GM19193 (cell line): Measurements from ENCODE around the gene PHLDA1.

Source experiments
- POLR2A ChIP-seq: IDR thresholded peaks from 4 replicates; pipeline ENCODE4 v1.6.1; 2011; ENCODE audit not compliant: insufficient read depth, insufficient read length; ENCODE audit errors: extremely low read depth

PHLDA1 gene

DNA sequence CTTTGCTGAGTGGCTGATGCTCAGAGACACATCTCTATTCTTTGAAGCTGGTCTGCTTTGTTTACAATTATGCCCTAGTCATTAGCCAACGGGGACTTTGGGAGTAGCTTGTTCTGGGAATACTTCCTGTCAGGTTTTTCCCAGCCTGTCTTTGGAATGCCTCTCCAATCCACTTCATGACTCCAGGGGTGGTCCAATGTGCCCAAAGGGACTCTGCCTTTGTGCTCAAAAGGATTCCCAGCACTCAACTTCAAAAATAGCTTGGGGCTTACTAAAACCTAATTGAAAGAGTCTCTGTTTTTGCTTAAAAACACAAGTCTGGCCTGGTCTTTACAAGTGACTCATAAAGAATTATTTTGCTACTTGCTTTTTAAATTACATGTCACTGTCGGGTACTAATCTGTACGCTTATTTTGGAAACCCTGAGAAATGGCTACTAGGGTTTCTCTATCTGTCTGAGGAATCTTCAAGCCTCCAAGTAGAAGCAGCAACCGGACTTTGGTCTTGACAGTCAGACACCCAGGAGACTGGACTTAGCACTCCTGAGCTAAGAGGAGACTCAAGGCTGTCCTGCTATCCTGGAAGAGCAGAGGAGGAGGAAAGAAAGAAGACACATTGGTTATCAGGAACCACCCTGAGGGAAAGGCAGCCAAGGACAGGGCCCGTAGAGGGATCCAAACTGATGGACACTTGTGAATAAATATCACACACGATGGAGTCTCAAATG, 20.7 kb downstream of the PHLDA1 start:
- no peak for TF ChIP-seq POLR2A

DNA sequence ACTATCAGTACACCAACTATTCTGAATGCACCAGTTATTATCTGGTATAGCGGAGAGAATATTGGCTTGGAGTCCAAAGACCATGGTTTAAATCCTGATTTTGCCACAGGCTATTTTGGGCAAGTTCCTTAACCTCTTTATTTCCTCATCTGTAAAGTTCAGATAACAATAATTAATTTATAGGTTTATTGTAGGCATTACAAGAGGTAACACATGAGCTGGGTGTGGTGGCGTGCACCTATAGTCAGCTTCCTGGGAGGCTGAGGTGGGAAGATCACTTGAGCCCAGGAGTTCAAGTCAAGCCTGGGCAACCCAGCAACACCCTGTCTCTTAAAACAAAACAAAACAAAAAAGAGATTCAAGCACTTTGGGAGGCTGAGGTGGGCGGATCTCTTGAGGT, 23.1 kb downstream of the PHLDA1 start:
- TF ChIP-seq POLR2A, result no peak

DNA sequence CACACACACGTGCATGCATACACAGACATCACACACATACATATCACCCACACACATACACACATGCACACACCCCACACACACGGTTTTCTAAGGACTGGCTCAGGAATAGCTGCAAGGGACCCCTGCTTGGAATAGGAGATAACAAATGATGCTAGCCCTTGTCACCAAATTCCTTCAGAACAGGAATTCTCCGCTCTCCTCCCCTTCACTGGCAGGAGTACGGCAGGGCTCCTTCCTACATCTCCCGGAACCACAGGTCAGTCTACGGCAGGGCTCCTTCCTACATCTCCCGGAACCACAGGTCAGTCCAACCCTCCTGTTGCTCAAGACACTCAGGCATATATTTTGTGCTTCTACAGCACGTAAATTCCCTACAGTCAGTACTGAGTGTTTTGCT, 23.9 kb downstream of the PHLDA1 start:
- no peak for TF ChIP-seq POLR2A

DNA sequence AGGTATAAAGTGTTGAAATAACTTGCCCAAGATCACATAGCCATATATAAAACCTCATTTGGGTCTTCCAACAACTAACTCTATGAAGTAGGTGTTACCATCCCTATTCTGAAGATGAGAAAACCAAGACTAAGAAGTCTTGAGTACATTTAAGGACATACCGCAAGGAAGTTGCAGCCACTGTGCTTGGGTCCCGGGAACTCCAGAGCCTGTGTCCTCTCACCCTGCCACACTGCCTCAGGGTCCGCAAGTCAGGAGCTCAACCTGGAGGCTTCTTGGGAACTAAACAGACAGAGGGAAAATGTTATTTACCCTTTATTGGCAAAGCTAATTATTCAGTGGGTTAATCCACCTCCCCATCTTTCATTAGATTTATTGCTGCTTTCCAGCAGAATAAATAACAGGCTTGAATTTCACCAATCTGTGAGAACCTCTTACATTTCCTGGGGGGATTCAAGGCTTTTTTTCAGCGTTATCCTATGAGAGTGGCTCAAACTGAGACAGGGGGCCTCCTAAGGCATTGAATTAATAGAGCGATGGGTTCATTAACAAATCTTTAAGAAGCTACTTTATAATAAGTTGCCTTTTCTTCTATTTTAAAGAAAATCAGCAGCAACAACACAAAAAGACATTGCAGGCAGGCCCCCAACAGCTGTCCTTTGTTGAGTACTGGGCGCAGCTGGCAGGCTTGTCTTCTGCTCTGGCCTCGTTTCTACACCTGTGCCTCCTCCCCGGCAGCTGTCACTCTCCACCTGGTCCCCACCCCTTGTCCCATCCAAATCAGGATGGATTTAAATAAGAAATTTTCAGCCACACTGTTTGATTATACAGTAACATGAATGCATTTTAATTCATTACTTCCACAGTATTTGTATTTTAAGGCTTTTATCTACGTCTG, 25.3 kb downstream of the PHLDA1 start:
- no peak for TF ChIP-seq POLR2A

DNA sequence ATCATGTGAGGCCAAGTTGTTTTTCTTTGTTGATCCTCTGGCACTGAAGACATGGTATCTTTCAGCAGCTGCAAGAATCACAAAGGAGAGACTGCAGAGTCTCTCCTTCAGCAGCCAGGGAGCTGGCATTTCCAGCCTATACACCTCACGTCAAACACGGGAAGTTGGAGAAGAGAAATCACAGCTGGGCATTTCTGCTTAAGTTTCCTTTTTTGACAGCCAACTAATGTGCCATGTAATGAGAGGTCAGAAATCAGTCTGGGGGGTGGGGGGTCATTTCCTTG, 28.3 kb downstream of the PHLDA1 start:
- TF ChIP-seq POLR2A, result no peak

DNA sequence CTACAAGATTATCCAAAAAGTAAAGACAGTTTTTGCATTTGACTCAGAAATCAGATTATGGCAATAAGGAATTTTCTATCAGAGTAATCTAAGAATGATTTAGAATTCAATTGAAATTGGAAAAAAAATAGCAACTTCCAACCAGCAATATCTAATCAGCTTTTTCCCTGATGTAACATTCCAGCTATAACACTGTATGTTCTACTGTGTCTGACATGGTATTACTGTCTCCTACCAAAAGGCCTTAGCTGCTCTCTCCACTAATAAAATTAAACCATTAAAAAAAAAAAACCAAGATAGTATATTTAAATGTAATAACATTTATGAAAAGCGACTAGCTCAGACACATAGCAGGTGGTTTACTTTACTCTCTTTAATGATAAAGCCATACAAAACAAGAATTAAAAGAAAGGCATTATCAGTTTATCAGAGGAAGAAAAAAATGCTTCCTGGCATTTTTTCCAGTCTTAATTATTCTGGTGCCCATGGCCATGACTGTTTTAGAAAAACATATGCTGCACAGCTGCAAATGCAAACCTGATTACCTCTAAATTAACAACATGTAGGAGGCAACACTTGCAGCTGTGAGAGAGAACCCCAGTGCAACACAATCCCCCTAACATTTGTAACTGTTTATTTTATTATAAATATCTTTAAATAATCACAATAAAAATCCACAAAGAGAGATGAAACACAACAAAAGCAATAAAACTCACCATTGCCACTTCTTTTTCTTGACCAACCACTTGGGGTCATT, 28.8 kb downstream of the PHLDA1 start:
- TF ChIP-seq POLR2A, result no peak

DNA sequence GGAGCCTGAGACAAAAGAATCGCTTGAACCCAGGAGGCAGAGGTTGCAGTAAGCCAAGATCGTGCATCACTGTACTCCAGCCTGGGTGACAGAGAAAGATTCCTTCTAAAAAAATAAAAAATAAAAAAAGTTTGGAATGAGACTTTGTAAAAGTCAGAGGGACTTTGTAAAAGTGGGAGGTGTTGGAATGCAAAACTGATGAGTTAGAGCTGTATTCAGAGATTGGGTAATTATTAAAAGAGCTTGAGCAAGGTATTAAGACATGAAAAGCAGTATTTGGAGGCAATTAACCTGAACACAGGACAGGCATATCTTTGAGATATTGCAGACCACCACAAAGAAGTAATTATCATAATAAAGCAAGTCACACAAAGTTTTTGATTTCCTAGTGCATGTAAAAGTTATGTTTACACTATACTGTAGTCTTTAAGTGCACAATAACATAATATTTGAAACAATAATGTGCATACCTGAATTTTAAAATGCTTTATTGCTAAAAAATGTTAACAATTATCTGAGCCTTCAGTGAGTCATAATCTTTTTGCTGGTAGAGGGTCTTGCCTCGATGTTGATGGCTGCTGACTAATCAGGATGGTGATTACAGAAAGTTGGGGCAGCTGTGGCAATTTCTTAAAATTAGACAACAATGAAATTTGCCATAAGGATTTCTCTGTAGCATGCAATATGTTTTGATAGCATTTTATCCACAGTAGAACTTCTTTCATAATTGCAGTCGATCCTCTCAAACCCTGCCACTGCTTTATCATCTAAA, 33.1 kb downstream of the PHLDA1 start:
- no peak for TF ChIP-seq POLR2A

DNA sequence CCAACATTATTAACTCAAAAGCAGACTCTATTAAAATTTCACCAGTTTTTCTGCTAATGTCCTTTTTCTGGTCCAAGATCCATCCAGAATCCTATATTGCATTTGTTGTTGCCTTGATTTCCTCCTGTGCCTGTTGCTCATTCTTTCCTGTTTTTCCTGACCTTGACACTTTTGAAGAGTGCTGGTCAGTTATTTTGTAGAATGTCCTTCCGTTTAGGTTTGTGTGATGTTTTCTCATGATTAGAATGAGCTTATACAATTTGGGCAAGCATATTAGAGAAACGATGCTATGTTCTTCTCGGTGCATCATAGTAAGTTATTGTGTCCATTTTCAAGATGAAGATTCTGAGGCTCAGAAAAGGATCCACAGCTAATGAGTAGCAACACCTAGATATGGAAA, 33.9 kb downstream of the PHLDA1 start:
- TF ChIP-seq POLR2A, result no peak

DNA sequence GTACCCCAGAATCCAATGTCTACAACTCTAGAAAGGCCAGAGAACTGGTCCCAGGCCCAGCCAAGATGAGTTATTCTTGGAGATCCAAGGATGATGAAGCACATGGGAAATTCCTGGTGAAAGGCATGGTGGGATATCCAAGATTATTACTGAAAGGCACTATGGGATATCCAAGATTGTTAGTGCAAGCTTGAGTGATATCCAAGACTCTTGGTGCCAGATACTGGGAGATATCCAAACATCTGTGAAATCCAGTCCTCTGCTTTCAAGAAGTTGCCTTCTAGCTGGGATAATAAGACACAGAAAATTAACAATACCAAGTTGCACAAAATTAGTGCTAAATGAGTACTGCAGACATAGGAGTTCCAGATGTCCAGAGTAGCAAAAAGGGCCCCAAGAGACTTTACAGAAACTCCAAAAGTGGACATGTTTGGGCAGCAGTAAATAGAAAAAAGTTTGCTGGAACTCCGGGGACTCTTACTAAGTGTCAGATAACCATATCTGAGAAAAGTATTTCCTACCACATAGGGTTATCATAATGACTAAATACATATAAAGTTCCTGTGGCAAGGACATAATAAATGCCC, 34.6 kb downstream of the PHLDA1 start:
- no peak for TF ChIP-seq POLR2A

DNA sequence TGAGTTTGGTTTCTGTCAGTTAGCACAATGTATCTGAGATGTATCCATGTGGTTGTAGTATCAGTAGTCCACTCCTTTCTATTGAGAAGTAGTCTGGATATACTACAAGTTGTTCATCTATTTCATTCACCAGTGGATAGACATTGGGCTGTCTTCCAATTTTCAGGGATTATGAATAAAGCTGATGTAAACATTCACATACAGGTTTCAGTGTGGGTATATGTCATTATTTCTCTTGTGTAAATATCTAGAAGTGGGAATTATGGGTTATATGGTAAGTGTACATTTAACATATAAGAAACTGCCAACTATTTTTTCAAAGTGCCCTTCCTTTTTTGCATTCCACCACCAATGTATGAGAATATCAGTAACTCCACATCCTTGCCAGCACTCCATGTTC, 35.9 kb downstream of the PHLDA1 start:
- TF ChIP-seq POLR2A, result no peak

DNA sequence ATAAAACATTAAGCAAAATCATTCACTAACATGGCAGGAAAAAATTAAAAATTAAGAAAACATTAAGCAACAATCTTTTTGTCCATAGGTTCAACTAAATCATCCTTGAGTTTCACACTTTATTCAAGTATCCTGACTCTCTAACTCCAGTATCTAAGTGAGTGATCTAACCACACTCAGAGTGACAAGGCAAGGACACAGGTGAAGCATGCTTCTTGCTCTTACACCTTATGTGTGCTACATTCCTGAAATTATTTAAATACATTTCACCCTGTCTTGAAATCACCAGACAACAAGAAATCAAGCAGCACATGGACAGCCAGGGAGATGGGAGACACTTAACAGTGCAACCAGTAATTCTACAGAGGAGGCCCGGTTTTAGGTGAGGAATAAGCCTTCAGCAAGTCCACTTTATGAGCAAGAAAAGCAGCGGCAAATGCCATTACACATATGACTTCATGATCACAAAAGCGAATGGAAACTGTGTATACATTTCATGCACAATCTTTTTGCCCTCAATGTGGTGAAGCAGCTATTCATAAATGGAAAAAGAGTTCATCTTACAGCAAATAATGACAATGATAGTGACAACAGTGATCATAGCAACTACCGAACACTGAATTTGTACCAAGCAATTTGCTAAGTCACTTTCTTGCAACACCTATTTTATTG, 37.4 kb downstream of the PHLDA1 start:
- TF ChIP-seq POLR2A, result no peak

DNA sequence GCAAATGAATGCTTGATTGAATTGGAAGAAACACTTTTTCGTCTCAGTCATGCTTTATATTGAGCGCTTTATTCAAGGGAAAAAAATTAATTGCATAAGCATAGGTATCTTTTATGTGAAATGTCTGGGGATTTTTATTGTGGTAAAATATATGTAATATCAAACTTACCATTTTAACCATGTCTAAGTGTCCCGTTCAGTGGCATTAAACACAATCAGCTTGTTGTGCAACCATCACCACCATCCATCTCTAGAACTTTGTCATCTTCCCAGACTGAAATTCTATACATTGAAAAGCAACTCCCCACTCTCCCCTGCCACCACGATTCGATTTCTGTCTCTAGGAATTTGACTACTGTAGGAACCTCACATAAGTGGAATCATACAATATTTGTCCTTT, 39.8 kb downstream of the PHLDA1 start:
- TF ChIP-seq POLR2A, result no peak

DNA sequence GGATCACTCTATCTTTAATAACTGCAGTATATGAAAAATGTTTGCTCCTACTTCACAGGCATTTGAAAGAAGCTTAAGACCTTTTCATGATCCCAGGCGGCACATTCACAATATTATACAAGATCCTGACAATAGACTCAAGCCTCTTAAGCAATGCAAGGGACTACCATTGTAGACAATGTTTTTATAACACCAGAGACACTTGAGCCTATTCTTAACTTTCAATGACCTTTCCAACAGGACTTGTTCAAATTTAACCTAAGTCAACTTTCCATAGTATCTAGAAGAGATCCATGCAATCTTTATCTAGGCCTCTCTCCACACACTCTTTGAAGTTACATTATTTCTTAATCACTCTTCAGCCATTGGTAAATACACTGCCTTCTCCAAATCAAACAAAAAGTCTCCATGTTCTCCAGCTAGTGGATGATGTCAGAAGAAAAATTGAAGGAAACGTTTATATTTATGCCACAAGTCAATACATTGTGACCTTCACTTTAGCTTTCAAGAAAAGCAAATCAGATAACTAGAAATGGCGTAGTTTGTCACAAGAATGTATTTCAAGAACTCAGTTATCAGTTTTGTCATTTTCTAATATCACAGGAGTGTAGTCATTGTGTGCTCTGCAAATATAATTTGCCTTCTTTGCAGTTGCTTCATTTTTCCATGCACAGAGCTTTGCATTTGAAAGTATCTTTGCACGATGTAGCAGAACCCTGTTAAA, 41.2 kb downstream of the PHLDA1 start:
- TF ChIP-seq POLR2A, result no peak
